Non-pigmented ciliary epithelial cell (primary cell): ENCODE data around the gene ARL6IP4.
A peak's percentile ranks its signal among the peaks of the same experiment; 100 is the strongest.
"Not testable (repeated sequence)": the region's sequence is repeated elsewhere in the genome, so short reads cannot be mapped to it uniquely, and the experiment has no call there.

Experiments used
- DNase-seq: peaks from one replicate; pipeline ENCODE4 v3.0.0-alpha.2; 2010; ENCODE audit warnings: low read depth

The ARL6IP4 gene

GRCh38 chr12:122980183-122981035 lies at the start of gene ARL6IP4:
TSS of gene ARL6IP4 (plus strand) at chr12:122980681. CDS start at chr12:122981140, 459 bp downstream.
- DNase-seq, result no peak

GRCh38 chr12:122932207-122932606 lies 48.3 kb upstream of the ARL6IP4 start:
- DNase-seq, result no peak

- DNase-seq, result no peak
Observed at GRCh38 chr12:122934722-122935121, 45.8 kb upstream of the ARL6IP4 start.

- DNase-seq, result no peak
Observed at GRCh38 chr12:122935318-122935717, 45.2 kb upstream of the ARL6IP4 start.

GRCh38 chr12:122937622-122938091 lies 42.8 kb upstream of the ARL6IP4 start:
- DNase-seq, result no peak

DNA sequence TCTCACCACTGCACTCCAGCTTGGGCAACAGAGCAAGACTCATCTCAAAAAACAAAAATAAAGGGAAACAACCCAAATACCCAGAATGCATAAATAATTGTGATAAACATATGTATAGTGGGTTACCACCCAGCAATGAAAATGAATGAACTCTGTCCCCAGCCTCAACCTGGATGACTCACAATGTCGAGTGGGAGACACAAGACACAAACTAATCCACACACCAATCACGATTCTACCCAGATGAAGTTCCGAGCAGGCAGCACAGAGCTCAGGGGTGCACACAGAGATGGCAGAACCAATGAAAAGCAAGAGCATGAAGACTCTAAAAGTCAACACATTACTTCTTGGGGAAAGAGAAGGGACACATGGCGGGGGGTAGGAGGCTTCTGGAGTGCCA lies 41.4 kb upstream of the ARL6IP4 start:
- no peak for DNase-seq

- DNase-seq, result not testable (repeated sequence)
Observed at GRCh38 chr12:122941351-122941750, 39.1 kb upstream of the ARL6IP4 start.

GRCh38 chr12:122942637-122943036 lies 37.8 kb upstream of the ARL6IP4 start:
- DNase-seq, result no peak

GRCh38 chr12:122943196-122943595 lies 37.3 kb upstream of the ARL6IP4 start:
- DNase-seq, result no peak

DNA sequence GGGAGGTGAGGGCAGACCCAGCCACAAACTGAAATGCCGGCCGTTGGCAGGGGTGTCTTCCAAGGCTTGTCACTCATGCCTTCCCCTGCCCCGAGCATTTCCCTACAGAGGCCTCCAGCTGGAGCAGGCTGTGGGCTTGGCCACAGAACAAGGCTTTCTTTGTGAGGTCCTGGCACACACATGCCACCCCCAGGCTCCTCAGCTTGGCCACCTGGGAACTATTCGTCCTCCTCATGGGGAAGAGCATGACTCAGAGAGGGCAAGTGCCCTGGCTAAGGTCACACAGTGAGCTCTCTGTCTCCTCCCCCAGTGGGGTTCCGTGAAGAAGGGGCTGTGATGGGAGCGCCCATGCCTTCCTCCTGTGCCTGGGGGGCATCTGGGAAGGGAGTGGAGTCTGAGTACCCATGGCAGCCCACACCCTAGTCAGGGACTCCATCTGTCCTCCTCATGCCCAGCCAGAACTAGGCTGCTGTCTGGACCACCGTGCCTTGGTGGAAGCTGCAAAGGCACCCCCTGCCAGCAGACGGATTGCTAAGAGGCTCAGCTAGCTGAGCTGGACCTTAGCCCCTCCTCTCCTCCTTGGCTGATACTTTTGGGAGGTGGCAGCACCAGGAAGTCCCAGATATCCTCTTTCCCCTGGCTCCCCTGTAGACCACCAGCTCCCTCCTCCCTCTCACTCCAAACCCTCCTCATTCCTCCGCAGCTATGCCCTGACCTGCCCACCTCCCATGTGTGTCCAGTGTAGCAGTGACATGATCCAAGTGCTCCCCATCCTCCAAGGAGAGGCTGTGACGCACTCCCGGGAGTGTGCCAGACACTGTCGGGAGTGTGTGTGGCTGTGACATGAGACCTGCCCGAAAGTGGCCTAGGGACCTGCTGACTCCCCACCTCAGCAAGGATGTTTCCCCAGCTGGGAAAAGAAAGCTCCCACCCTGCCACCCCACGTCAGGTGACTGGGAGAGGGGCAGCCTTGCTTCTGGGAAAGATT lies 35.6 kb upstream of the ARL6IP4 start:
- DNase-seq, result no peak

- peak; percentile 99 for DNase-seq
Observed at GRCh38 chr12:122946690-122947341, 33.7 kb upstream of the ARL6IP4 start.

GRCh38 chr12:122947352-122947792 lies 33.1 kb upstream of the ARL6IP4 start:
- no peak for DNase-seq

GRCh38 chr12:122948605-122949004 lies 31.9 kb upstream of the ARL6IP4 start:
- no peak for DNase-seq

GRCh38 chr12:122949405-122949804 lies 31.1 kb upstream of the ARL6IP4 start:
- no peak for DNase-seq

- no peak for DNase-seq
Observed at GRCh38 chr12:122949816-122950675, 30.4 kb upstream of the ARL6IP4 start.

- DNase-seq, result no peak
Observed at GRCh38 chr12:122951406-122951805, 29.1 kb upstream of the ARL6IP4 start.

DNA sequence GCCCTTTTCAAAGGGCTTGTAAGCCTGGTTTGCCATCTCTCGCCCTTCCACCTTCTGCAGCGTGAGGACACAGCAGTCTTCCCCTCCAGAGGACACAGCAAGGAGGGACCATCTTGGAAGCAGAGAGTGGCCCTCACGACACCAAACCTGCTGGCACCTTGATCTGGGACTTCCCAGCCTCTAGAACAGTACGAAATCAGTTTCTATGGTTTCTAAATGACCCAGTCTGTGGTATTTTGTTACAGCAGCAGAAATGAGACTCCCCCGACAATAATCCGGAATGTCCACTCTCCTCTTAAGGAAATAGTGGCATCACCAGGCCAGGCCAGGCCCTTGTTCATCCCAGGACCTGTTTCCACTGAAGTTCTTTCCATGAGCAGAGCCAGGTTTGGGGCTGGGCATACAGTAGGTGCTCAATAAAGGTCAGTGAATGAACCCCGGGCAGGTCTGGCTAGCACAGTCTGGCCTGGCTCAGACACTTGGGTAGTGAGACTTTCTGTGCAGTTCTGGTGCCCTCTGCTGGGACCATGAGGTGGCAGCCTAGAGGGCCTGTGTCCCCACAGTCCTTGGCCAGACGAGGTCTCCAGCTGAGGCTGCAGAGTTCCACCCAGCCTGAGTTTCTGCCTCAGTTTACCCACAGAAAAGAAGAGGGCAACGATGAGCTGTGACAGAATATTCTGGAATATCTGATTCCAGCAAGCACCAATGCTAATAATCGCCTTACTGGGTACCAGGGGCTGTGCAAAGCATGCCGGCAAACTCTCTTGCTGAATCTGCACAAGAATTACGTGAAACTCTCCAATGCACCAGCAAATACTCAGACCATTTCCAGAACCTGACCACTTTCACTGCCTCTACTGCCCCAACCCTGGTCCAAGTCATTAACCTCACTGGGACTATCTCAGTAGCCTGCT lies 28.2 kb upstream of the ARL6IP4 start:
- DNase-seq, result peak; percentile 26

DNA sequence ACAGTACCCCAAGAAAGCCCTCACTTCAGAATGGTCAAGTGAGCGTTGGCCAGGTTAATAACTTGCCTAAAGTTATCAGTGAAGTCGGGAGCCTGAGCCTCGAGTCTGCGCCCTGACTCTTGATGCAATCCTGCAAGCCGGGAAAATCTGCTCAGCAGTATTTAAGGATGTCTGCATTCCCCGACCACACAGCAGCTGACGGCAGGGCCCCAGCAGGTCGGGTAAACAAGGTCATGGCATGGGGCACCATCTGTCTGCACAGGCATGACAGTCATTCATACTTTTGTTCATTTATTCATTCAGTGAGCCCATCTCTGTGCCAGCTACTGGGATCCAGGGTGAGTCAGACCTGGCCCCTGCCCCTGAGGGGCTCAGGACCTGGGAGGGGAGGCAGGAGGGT lies 25.3 kb upstream of the ARL6IP4 start:
- DNase-seq, result no peak

- DNase-seq, result no peak
Observed at GRCh38 chr12:122956035-122956434, 24.4 kb upstream of the ARL6IP4 start.
